ENCODE results near the gene MAP4K4. TPM values are rescaled to one million over a fixed set of nuclear protein-coding genes. Genes with fewer than 3 reads are reported as not detected.
"Not testable (repeated sequence)": the region's sequence is repeated elsewhere in the genome, so short reads cannot be mapped to it uniquely, and the experiment has no call there.

Gene MAP4K4
- total RNA-seq, 2 experiments from 2014 or later = 129 to 142 TPM

GRCh38 chr2:101770726-101771125, 73.2 kb downstream of the MAP4K4 start:
- CTCF ChIA-PET = interaction anchor here (0.8 to 1.5 kb wide), 2 partner anchors 12 kb away, joined by 4 to 5 read pairs; no protein-coding TSS in a partner anchor

GRCh38 chr2:101771227-101771902, 73.9 kb downstream of the MAP4K4 start:
- ChIA-PET POLR2A (no interaction called here), CTCF (interaction anchor here (0.8 to 1.5 kb wide), 2 partner anchors 12 to 13 kb away, joined by 4 to 5 read pairs; no protein-coding TSS in a partner anchor)
- Mint-ChIP-seq H3K4me3 (no peak overlapping the region), H3K27me3 (no peaks in the 10 kb centered on the region), H3K27ac (no peak overlapping the region), H3K9me3 (peaks cover 3% of the 10 kb centered on the region), H3K4me1 (peaks cover 86% of the 10 kb centered on the region), H3K36me3 (ENCODE audit: low read depth) (peaks cover 9% of the 10 kb centered on the region)
- DNase-seq = no peak

More at GRCh38 chr2:101770726-101771125, 73.2 kb downstream of the MAP4K4 start:
- no peak overlapping the region for H3K27ac Mint-ChIP-seq
- POLR2A ChIA-PET = no interaction called here
- H3K9me3 Mint-ChIP-seq = peaks cover 3% of the 10 kb centered on the region
- H3K4me3 Mint-ChIP-seq = no peak overlapping the region
- no peak for DNase-seq
- peaks cover 9% of the 10 kb centered on the region for H3K36me3 Mint-ChIP-seq (ENCODE audit: low read depth)
- H3K4me1 Mint-ChIP-seq = peaks cover 89% of the 10 kb centered on the region
- H3K27me3 Mint-ChIP-seq = no peaks in the 10 kb centered on the region

GRCh38 chr2:101771910-101772321, 74.4 kb downstream of the MAP4K4 start:
- no peak for DNase-seq
- H3K4me1 Mint-ChIP-seq = peaks cover 81% of the 10 kb centered on the region
- H3K36me3 Mint-ChIP-seq (ENCODE audit: low read depth) = peaks cover 9% of the 10 kb centered on the region
- H3K9me3 Mint-ChIP-seq = peaks cover 3% of the 10 kb centered on the region
- no peak overlapping the region for H3K4me3 Mint-ChIP-seq
- ChIA-PET POLR2A (no interaction called here), CTCF (no interaction called here)
- peak overlapping the region; percentile 9 for H3K27ac Mint-ChIP-seq
- no peaks in the 10 kb centered on the region for H3K27me3 Mint-ChIP-seq

- ChIA-PET CTCF (no interaction called here), POLR2A (no interaction called here)
- Mint-ChIP-seq H3K36me3 (ENCODE audit: low read depth) (peaks cover 9% of the 10 kb centered on the region), H3K27ac (no peak overlapping the region), H3K4me3 (no peak overlapping the region), H3K4me1 (peaks cover 82% of the 10 kb centered on the region), H3K9me3 (peaks cover 3% of the 10 kb centered on the region), H3K27me3 (no peaks in the 10 kb centered on the region)
- no peak for DNase-seq
Observed at GRCh38 chr2:101773137-101773536, 75.6 kb downstream of the MAP4K4 start.

- H3K27ac Mint-ChIP-seq; H3K27me3 Mint-ChIP-seq; POLR2A ChIA-PET; DNase-seq; H3K36me3 Mint-ChIP-seq (ENCODE audit: low read depth); H3K4me3 Mint-ChIP-seq; H3K9me3 Mint-ChIP-seq: not testable (repeated sequence)
- peaks cover 77% of the 10 kb centered on the region for H3K4me1 Mint-ChIP-seq
- CTCF ChIA-PET = interaction anchor here (0.6 to 1.0 kb wide), 2 partner anchors 41 to 447 kb away, joined by 3 to 5 read pairs; no protein-coding TSS in a partner anchor
Observed at GRCh38 chr2:101773961-101774360, 76.5 kb downstream of the MAP4K4 start.

DNA sequence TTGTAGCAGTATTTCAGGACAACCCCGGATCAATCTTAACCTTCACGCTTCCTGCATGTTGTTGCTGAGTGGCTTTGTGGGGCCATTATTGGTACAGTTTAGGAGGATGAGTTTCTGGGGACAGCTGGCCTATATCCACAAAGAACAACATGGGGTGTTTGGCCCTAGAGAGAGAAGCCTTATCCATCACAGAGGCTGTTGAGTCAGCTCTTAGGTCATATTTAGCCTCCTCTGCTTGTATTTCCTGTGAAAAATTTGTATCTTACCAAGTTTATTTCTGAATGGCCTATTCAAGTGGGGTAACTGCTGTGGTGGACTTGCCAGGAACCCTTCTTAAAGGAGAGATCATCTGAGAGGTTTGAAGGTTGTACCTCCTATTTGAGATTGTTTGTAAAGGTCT, 77.6 kb downstream of the MAP4K4 start:
- CTCF ChIA-PET = no interaction called here
- peaks cover 6% of the 10 kb centered on the region for H3K36me3 Mint-ChIP-seq (ENCODE audit: low read depth)
- peaks cover 78% of the 10 kb centered on the region for H3K4me1 Mint-ChIP-seq
- POLR2A ChIA-PET = no interaction called here
- no peak overlapping the region for H3K4me3 Mint-ChIP-seq
- no peak overlapping the region for H3K27ac Mint-ChIP-seq
- peaks cover 3% of the 10 kb centered on the region for H3K9me3 Mint-ChIP-seq
- no peaks in the 10 kb centered on the region for H3K27me3 Mint-ChIP-seq
- no peak for DNase-seq

DNA sequence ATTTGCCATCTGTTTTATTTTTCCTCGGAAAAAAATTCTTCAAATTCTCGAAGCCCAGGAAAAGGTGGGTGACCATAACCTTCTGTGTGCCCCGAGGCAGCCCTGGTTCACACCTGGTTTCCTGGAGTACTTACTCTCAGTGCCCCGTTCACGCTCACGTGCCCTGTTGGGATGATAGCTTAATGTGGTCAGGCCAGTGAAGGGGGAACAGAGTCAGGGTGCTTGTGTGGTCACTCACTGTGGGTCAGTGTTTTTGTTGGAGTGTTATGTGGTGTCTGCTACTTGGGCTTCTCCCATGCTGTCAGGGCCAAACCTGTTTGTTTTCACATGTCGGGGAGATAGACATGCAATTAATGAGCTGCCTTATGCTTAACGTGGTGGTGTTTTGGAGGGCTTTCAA, 78.1 kb downstream of the MAP4K4 start:
- POLR2A ChIA-PET = no interaction called here
- DNase-seq = no peak
- peaks cover 3% of the 10 kb centered on the region for H3K9me3 Mint-ChIP-seq
- no peak overlapping the region for H3K4me3 Mint-ChIP-seq
- peaks cover 80% of the 10 kb centered on the region for H3K4me1 Mint-ChIP-seq
- H3K36me3 Mint-ChIP-seq (ENCODE audit: low read depth) = peaks cover 6% of the 10 kb centered on the region
- no peaks in the 10 kb centered on the region for H3K27me3 Mint-ChIP-seq
- no peak overlapping the region for H3K27ac Mint-ChIP-seq
- CTCF ChIA-PET = no interaction called here

GRCh38 chr2:101776172-101777043, 78.9 kb downstream of the MAP4K4 start:
- peaks cover 3% of the 10 kb centered on the region for H3K9me3 Mint-ChIP-seq
- H3K4me3 Mint-ChIP-seq = no peak overlapping the region
- peaks cover 3% of the 10 kb centered on the region for H3K36me3 Mint-ChIP-seq (ENCODE audit: low read depth)
- H3K4me1 Mint-ChIP-seq = peaks cover 78% of the 10 kb centered on the region
- POLR2A ChIA-PET = no interaction called here
- DNase-seq = no peak
- no peaks in the 10 kb centered on the region for H3K27me3 Mint-ChIP-seq
- no peak overlapping the region for H3K27ac Mint-ChIP-seq
- CTCF ChIA-PET = no interaction called here

GRCh38 chr2:101777337-101777736, 79.8 kb downstream of the MAP4K4 start:
- Mint-ChIP-seq H3K27me3 (no peaks in the 10 kb centered on the region), H3K4me1 (peaks cover 76% of the 10 kb centered on the region), H3K27ac (no peak overlapping the region), H3K36me3 (ENCODE audit: low read depth) (peaks cover under 1% of the 10 kb centered on the region), H3K9me3 (peaks cover 3% of the 10 kb centered on the region), H3K4me3 (no peak overlapping the region)
- DNase-seq = no peak
- ChIA-PET POLR2A (no interaction called here), CTCF (interaction anchor here (1.4 kb wide), 1 partner anchor 15 kb away, joined by 4 read pairs; no protein-coding TSS in a partner anchor)

DNA sequence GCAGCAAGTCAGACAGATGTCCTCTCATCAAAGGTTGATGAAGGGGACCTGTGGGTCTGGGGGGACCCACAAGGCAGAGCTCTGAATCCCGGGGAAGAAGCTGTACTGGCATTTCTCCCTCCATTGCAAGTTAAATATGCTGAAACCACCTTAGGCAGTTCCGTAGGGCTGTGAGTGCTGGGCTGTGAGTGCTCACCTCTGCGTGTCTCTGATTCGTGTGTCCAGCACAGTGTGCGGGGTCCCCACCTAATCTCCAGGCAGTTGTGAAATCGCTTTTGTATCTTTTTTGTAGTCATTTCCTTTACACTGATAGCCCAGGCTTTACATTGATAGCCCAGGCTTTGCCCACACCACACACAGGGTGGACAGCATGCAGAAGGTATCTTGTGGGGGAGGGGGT, 80.6 kb downstream of the MAP4K4 start:
- peaks cover 73% of the 10 kb centered on the region for H3K4me1 Mint-ChIP-seq
- no peaks in the 10 kb centered on the region for H3K27me3 Mint-ChIP-seq
- H3K27ac Mint-ChIP-seq = no peak overlapping the region
- POLR2A ChIA-PET = no interaction called here
- H3K36me3 Mint-ChIP-seq (ENCODE audit: low read depth) = peaks cover 3% of the 10 kb centered on the region
- no peak for DNase-seq
- peaks cover 3% of the 10 kb centered on the region for H3K9me3 Mint-ChIP-seq
- no peak overlapping the region for H3K4me3 Mint-ChIP-seq
- CTCF ChIA-PET = interaction anchor here (1.4 kb wide), 1 partner anchor 15 kb away, joined by 4 read pairs; no protein-coding TSS in a partner anchor

- Mint-ChIP-seq H3K9me3 (no peaks in the 10 kb centered on the region), H3K4me1 (peaks cover 68% of the 10 kb centered on the region), H3K27me3 (no peaks in the 10 kb centered on the region), H3K27ac (no peak overlapping the region), H3K4me3 (no peak overlapping the region), H3K36me3 (ENCODE audit: low read depth) (peaks cover 6% of the 10 kb centered on the region)
- DNase-seq = no peak
- CTCF ChIA-PET = interaction anchor here (0.6 to 0.7 kb wide), 3 partner anchors 14 to 211 kb away, joined by 3 to 6 read pairs (median 3); no protein-coding TSS in a partner anchor
- POLR2A ChIA-PET = no interaction called here
Observed at GRCh38 chr2:101779190-101779589, 81.7 kb downstream of the MAP4K4 start.

- Mint-ChIP-seq H3K9me3 (no peaks in the 10 kb centered on the region), H3K36me3 (ENCODE audit: low read depth) (peaks cover 6% of the 10 kb centered on the region), H3K27ac (no peak overlapping the region), H3K4me1 (peaks cover 63% of the 10 kb centered on the region), H3K27me3 (no peaks in the 10 kb centered on the region), H3K4me3 (no peak overlapping the region)
- CTCF ChIA-PET = interaction anchor here (0.6 to 0.9 kb wide), 5 partner anchors 13 to 372 kb away, joined by 3 to 6 read pairs (median 3); no protein-coding TSS in a partner anchor
- POLR2A ChIA-PET = no interaction called here
- DNase-seq = no peak
Observed at GRCh38 chr2:101779656-101780055, 82.1 kb downstream of the MAP4K4 start.

GRCh38 chr2:101781326-101781725, 83.8 kb downstream of the MAP4K4 start:
- DNase-seq = no peak
- H3K4me1 Mint-ChIP-seq = peaks cover 53% of the 10 kb centered on the region
- H3K4me3 Mint-ChIP-seq = no peak overlapping the region
- H3K36me3 Mint-ChIP-seq (ENCODE audit: low read depth) = peaks cover 6% of the 10 kb centered on the region
- H3K27me3 Mint-ChIP-seq = no peaks in the 10 kb centered on the region
- H3K27ac Mint-ChIP-seq = no peak overlapping the region
- POLR2A ChIA-PET = no interaction called here
- H3K9me3 Mint-ChIP-seq = no peaks in the 10 kb centered on the region
- CTCF ChIA-PET = interaction anchor here (0.6 to 1.4 kb wide), 2 partner anchors 16 to 152 kb away, joined by 3 read pairs; no protein-coding TSS in a partner anchor

Measured in activated CD4-positive, alpha-beta T cell treated with anti-CD3 and anti-CD28 coated beads, Interleukin-2, amount 10 ng/mL, durations not matched to agents 7 days and 5 days (primary cell).